HS-27A (cell line): Measurements from ENCODE around the gene SPATA2L.

Source experiments
- DNase-seq: peaks from one replicate; pipeline ENCODE4 v3.0.0-alpha.2; 2012; ENCODE audit warnings: low read depth, missing footprints

The SPATA2L gene

GRCh38 chr16:89656435-89657121 is 44.9 kb downstream of the SPATA2L start:
- no peak for DNase-seq

- DNase-seq, result no peak
These were observed 46.4 kb downstream of the SPATA2L start for GRCh38 chr16:89655062-89655643.

- DNase-seq, result no peak
These were observed 47.7 kb downstream of the SPATA2L start for GRCh38 chr16:89653656-89654295.

GRCh38 chr16:89651584-89651983 is 49.9 kb downstream of the SPATA2L start:
- no peak for DNase-seq

- DNase-seq, result no peak
These were observed 54.6 kb downstream of the SPATA2L start for GRCh38 chr16:89646906-89647305.
